Epithelial cell of umbilical artery (primary cell): Measurements from ENCODE around the gene RBM38. TPM values are rescaled to one million over a fixed set of nuclear protein-coding genes. Genes with fewer than 3 reads are reported as not detected.

Experiments used
- total RNA-seq: library from RNA; depleted of rRNA; stranded (reverse); fragments of >200 nt; gene quantifications from 2 replicates; pipeline ENCODE4 v1.2.3, GENCODE V29; 2014

The RBM38 gene
- total RNA-seq, result 10.9 and 16.2 TPM in 2 replicates

GRCh38 chr20:57390604-57391438, at the start of gene RBM38:
Gene RBM38, plus strand, starts transcription at chr20:57391396. Its CDS starts 186 bp downstream, at chr20:57391582.

DNA sequence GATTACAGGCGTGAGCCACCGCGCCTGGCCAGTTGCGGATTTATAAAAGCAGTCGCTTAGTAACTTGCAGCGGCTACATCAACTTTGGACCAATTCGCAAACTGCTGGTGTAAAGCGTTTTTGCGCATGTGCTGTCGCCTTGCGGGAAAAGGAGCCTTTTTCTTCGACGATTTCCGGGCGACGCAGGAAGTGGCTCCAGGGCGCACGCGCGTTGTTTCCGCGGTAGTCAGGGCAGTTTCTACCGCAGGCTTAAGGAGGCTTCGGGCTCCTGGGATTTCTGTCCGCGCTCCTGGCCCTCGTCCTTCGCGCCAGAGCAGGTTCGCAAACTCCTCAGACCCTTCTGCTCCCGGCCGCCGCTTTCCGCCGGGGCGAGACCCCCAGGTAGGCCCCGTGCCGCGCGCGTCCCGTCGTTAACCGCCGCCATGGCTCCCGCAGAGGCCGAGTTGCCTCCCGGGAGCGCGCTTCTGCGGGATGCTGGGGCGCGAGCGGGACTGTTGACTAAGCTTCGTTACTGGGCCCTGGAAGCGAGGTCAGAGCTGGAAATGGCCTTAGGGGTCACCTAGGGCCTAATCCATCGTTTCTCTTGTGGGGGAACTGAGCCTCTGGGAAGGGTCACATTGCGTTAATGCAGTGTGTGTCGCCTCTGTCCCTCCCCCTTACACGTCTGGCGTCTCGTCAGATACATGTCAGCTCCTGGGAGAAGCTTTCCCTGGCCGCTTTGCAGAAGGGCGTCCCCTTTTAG, 40.0 kb upstream of the RBM38 start, which contains the start of gene RAE1:
Gene RAE1, plus strand, starts transcription at position 214 of the 742 bp plus-strand sequence. CDS start 2,784 bp downstream, outside the sequence.

Other genes with a start within 250 kb of the RBM38 start
- not detected in 2 replicates for gene BMP7, start 124.8 kb upstream of the RBM38 start, total RNA-seq
- gene SPO11, start 61.6 kb upstream of the RBM38 start, total RNA-seq, result not detected in 2 replicates
- gene RAE1, start 40.1 kb upstream of the RBM38 start, total RNA-seq, result 30.9 and 33.6 TPM in 2 replicates
- 0.15 TPM in 1 of 2 replicates, not detected in the other for gene CTCFL, start 133.7 kb downstream of the RBM38 start, total RNA-seq
- not detected in 2 replicates for gene PCK1, start 169.7 kb downstream of the RBM38 start, total RNA-seq
- not detected in 2 replicates for gene ZBP1, start 229.0 kb downstream of the RBM38 start, total RNA-seq